Small intestine (tissue), 7 donors: Measurements from ENCODE around the gene LASP1NB.
"Not testable (repeated sequence)": the region's sequence is repeated elsewhere in the genome, so short reads cannot be mapped to it uniquely, and the experiment has no call there.

Experiments
- DNase-seq, 2 donors: peaks; one replicate each; pipeline versions ENCODE4 v3.0.0 to v3.0.0-alpha.2; 2013
- FAIRE-seq: peaks from 2 replicates; lab custom pipeline; 2012; peaks lifted over from hg19 to GRCh38; lab: Jason Lieb, UNC
- H3K27ac ChIP-seq, 3 donors: one replicate each; pipeline ENCODE4 v1.5.1; 2013; ENCODE audit warnings: low read length in 2 of 3, mild to moderate bottlenecking in 2 of 3, control low read depth in 1 of 3, inconsistent platforms in 1 of 3, low read depth in 1 of 3, moderate library complexity in 1 of 3
- H3K27me3 ChIP-seq, 3 donors: one replicate each; pipeline ENCODE4 v1.6.1; 2013; ENCODE audit warnings: low read length in 3 of 3, inconsistent platforms in 1 of 3; ENCODE audit not compliant: control insufficient read depth in 3 of 3, insufficient read depth in 3 of 3
- H3K36me3 ChIP-seq, 3 donors: one replicate each; pipeline ENCODE4 v1.6.1; 2013; ENCODE audit warnings: low read length in 3 of 3, inconsistent platforms in 1 of 3, low read depth in 1 of 3, mild to moderate bottlenecking in 1 of 3, moderate library complexity in 1 of 3; ENCODE audit not compliant: control insufficient read depth in 3 of 3, insufficient read depth in 2 of 3
- H3K4me1 ChIP-seq, 3 donors: one replicate each; pipeline ENCODE4 v1.6.1; 2013; ENCODE audit warnings: low read length in 2 of 3, inconsistent platforms in 1 of 3, low read depth in 1 of 3, mild to moderate bottlenecking in 1 of 3, moderate library complexity in 1 of 3; ENCODE audit not compliant: control insufficient read depth in 3 of 3, insufficient read depth in 2 of 3
- H3K4me3 ChIP-seq, 3 donors: one replicate each; pipeline ENCODE4 v1.5.1; 2013; ENCODE audit warnings: low read length in 3 of 3, control low read depth in 1 of 3, inconsistent platforms in 1 of 3, low read depth in 1 of 3, mild to moderate bottlenecking in 1 of 3, moderate library complexity in 1 of 3
- H3K9me3 ChIP-seq, 2 donors: one replicate each; pipeline ENCODE4 v1.6.1; 2013; ENCODE audit warnings: low read depth in 1 of 2, low read length in 1 of 2; ENCODE audit not compliant: control insufficient read depth in 2 of 2, insufficient read depth in 1 of 2
- whole genome bisulfite sequencing, 3 donors: extraction: QIAGEN DNeasy Blood & Tissue Kit; methylation state at CpG; one replicate each; pipeline ENCODE4 v1.1.7; 2013; 5-methylcytosine and 5-hydroxymethylcytosine counted together
- donor health status: healthy with polysubstance abuse.
- donor health status: control.
- donor health status: control.
- donor health status: Bipolar disorder and iron deficiency.
- donor health status: healthy.

LASP1NB gene

GRCh38 chr17:38930782-38931181 is 5.4 kb downstream of the LASP1NB start:
- H3K27ac ChIP-seq, H3K4me1 ChIP-seq, H3K9me3 ChIP-seq, DNase-seq, H3K36me3 ChIP-seq, H3K4me3 ChIP-seq, H3K27me3 ChIP-seq, FAIRE-seq: not testable (repeated sequence)
- WGBS, 3 donors: 94 to 96% (median 95%) methylated on average over 9 to 36 of the region's 36 CpGs

DNA sequence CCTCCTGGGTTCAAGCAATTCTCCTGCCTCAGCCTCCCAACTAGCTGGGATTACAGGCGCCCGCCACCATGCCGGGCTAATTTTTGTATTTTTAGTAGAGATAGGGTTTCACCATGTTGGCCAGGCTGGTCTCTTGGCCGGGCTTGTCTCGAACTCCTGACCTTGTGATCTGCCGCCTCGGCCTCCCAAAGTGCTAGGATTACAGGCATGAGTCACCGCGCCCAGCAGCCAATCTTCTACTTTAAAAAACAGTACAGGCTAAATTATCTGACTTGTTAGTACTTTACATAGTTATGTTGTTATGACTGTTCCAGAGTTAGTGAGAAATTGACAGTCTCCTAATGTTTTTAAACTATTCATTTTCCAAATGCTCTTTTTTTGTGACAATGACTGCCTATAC is 8.5 kb downstream of the LASP1NB start:
- H3K4me3 ChIP-seq, H3K27me3 ChIP-seq, H3K4me1 ChIP-seq, FAIRE-seq, DNase-seq, H3K36me3 ChIP-seq, H3K9me3 ChIP-seq, H3K27ac ChIP-seq: not testable (repeated sequence)
- WGBS, 3 donors: 70 to 77% (median 70%) methylated on average over 9 of the region's 9 CpGs

- Histone ChIP-seq H3K36me3 (no peaks in the 10 kb centered on the region), H3K4me3 (no peak overlapping the region), H3K9me3 (no peaks in the 10 kb centered on the region), H3K27me3 (no peaks in the 10 kb centered on the region), H3K27ac (no peak overlapping the region), H3K4me1 (no peaks in the 10 kb centered on the region)
- DNase-seq: no peak
- FAIRE-seq: no peak
Measured at GRCh38 chr17:38939987-38940386, 14.6 kb downstream of the LASP1NB start.

- FAIRE-seq (no peak), DNase-seq (no peak)
- Histone ChIP-seq H3K4me3 (no peak overlapping the region), H3K27ac (no peak overlapping the region), H3K9me3 (no peaks in the 10 kb centered on the region), H3K36me3 (no peaks in the 10 kb centered on the region), H3K27me3 (no peaks in the 10 kb centered on the region), H3K4me1 (no peaks in the 10 kb centered on the region)
- WGBS, 3 donors: 87 to 95% (median 91%) methylated on average over 1 of the region's 1 CpG
Measured at GRCh38 chr17:38940404-38940803, 15.0 kb downstream of the LASP1NB start.

- no peaks in the 10 kb centered on the region for H3K9me3 ChIP-seq
- WGBS, 3 donors: 42 to 61% (median 53%) methylated on average over 4 of the region's 4 CpGs
- H3K4me1 ChIP-seq: no peaks in the 10 kb centered on the region
- H3K27me3 ChIP-seq: no peaks in the 10 kb centered on the region
- FAIRE-seq: no peak
- no peak for DNase-seq
- no peak overlapping the region for H3K4me3 ChIP-seq
- H3K36me3 ChIP-seq: no peaks in the 10 kb centered on the region
- no peak overlapping the region for H3K27ac ChIP-seq
Measured at GRCh38 chr17:38942696-38943334, 17.4 kb downstream of the LASP1NB start.

DNA sequence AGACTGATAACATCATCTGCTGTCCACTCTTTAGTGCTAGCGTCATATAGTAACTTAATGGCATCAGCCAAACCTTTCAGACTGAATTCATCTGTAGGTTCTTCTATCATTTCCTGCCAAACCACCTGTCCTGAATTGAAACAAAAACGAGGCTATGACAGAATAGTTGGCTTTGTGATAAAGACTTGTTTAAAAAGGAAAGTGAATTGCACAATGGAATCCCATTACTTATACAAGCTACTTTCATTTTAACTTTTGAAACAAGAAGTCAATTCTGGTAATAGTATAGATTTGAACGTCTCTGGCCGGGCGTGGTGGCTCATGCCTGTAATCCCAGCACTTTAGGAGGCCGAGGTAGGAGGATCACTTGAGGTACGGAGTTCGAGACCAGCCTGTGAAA is 18.2 kb downstream of the LASP1NB start:
- Histone ChIP-seq H3K27me3 (no peaks in the 10 kb centered on the region), H3K27ac (no peak overlapping the region), H3K9me3 (no peaks in the 10 kb centered on the region), H3K36me3 (no peaks in the 10 kb centered on the region), H3K4me1 (no peaks in the 10 kb centered on the region), H3K4me3 (no peak overlapping the region)
- WGBS, 3 donors: 35 to 51% (median 36%) methylated on average over 8 of the region's 8 CpGs
- FAIRE-seq: no peak
- no peak for DNase-seq

- no peak overlapping the region for H3K27ac ChIP-seq
- no peaks in the 10 kb centered on the region for H3K27me3 ChIP-seq
- no peaks in the 10 kb centered on the region for H3K36me3 ChIP-seq
- no peak for DNase-seq
- H3K4me3 ChIP-seq: no peak overlapping the region
- 87 to 96% (median 89%) methylated on average over 2 of the region's 2 CpGs for WGBS, 3 donors
- H3K4me1 ChIP-seq: no peaks in the 10 kb centered on the region
- H3K9me3 ChIP-seq: no peaks in the 10 kb centered on the region
- FAIRE-seq: no peak
Measured at GRCh38 chr17:38947189-38947588, 21.8 kb downstream of the LASP1NB start.

DNA sequence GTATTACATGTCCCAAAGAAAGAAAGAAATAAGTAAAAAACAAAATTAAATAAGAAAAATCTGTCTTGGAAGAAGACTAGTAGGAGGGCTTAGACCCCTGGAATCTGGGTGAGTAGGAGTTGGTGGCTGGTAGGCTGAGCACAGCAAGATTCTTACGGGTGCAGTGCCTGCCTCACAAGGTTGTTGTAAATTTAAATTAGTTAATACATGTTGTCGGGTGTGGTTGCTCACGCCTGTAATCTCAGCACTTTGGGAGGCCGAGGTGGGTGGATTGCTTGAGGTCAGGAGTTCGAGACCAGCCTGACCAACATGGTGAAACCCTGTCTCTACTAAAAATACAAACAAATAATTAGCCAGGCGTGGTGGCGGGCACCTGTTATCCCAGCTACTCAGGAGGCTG is 28.4 kb downstream of the LASP1NB start:
- H3K36me3 ChIP-seq, H3K4me3 ChIP-seq, H3K9me3 ChIP-seq, H3K27ac ChIP-seq, DNase-seq, FAIRE-seq, H3K27me3 ChIP-seq, H3K4me1 ChIP-seq: not testable (repeated sequence)
- 73 to 80% (median 75%) methylated on average over 7 of the region's 7 CpGs for WGBS, 3 donors

DNA sequence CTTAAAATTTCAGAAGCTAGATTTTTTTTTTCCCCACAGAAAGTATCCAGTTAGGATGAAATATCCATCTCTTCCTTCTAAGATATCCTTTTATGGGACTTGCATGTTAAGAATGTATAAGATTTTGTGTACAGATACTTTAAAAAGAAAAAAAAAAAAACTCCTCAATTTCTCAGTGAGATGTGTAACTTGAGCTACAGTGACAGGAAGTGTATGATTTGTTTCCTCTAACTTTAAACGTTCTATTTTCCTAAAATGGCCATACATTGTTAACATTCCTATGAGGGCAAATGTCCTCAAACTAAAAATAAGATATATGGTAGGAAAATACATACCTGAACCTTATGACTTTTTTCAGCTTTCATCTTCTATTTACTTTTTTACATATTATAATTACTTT is 32.9 kb downstream of the LASP1NB start:
- FAIRE-seq: no peak
- Histone ChIP-seq H3K36me3 (no peaks in the 10 kb centered on the region), H3K27me3 (no peaks in the 10 kb centered on the region), H3K4me1 (no peaks in the 10 kb centered on the region), H3K4me3 (no peak overlapping the region), H3K9me3 (no peaks in the 10 kb centered on the region), H3K27ac (no peak overlapping the region)
- WGBS, 3 donors: 3 to 5% (median 5%) methylated on average over 1 of the region's 1 CpG
- no peak for DNase-seq
